OCI-LY1 (cell line): ENCODE data around the gene NDUFS4.
"Not testable (repeated sequence)": the region's sequence is repeated elsewhere in the genome, so short reads cannot be mapped to it uniquely, and the experiment has no call there.

ENCODE experiments used
- H2AFZ ChIP-seq: fragments of 200-600 bp; sonication (generic), shearing (Covaris generic); 2 replicates; pipeline ENCODE4 v1.6.0; 2014; ENCODE audit warnings: antibody characterized with exemption, mild to moderate bottlenecking, low read length
- H3F3A ChIP-seq: fragments of 200-600 bp; sonication (generic), shearing (Covaris generic); 2 replicates; pipeline ENCODE4 v1.6.0; 2014; ENCODE audit warnings: mild to moderate bottlenecking, antibody characterized with exemption, low read length, moderate library complexity; ENCODE audit not compliant: insufficient read depth
- H3K27ac ChIP-seq: fragments of 200-600 bp; sonication (generic); 2 replicates; pipeline ENCODE4 v1.5.1; 2014; ENCODE audit warnings: low read length, mixed run types, mild to moderate bottlenecking, low read depth; ENCODE audit not compliant: poor library complexity, severe bottlenecking
- H3K27me3 ChIP-seq: fragments of 200-600 bp; sonication (generic); 2 replicates; pipeline ENCODE4 v1.6.0; 2014; ENCODE audit warnings: antibody characterized with exemption, mild to moderate bottlenecking, low read length, moderate library complexity; ENCODE audit not compliant: insufficient read depth
- H3K36me3 ChIP-seq: fragments of 200-600 bp; sonication (generic); 2 replicates; pipeline ENCODE4 v1.6.1; 2014; ENCODE audit warnings: mild to moderate bottlenecking, antibody characterized with exemption, low read length, moderate library complexity, mixed read lengths; ENCODE audit not compliant: insufficient read depth
- H3K4me1 ChIP-seq: fragments of 200-600 bp; sonication (generic); 2 replicates; pipeline ENCODE4 v1.5.1; 2014; ENCODE audit warnings: mild to moderate bottlenecking, low read length, moderate library complexity; ENCODE audit not compliant: insufficient read depth, severe bottlenecking
- H3K4me2 ChIP-seq: fragments of 200-600 bp; sonication (generic), shearing (Covaris generic); 2 replicates; pipeline ENCODE4 v1.6.1; 2014; ENCODE audit warnings: low read length
- H3K4me3 ChIP-seq: fragments of 200-600 bp; sonication (generic); 2 replicates; pipeline ENCODE4 v1.5.1; 2014; ENCODE audit warnings: low read length, low read depth, mild to moderate bottlenecking, mixed read lengths; ENCODE audit not compliant: poor library complexity, severe bottlenecking
- H3K79me2 ChIP-seq: fragments of 200-600 bp; shearing (Covaris generic); 2 replicates; pipeline ENCODE4 v1.6.1; 2016; ENCODE audit warnings: mixed run types, low read length, mixed read lengths; ENCODE audit not compliant: insufficient read depth
- H3K9ac ChIP-seq: fragments of 200-600 bp; sonication (generic), shearing (Covaris generic); 2 replicates; pipeline ENCODE4 v1.6.1; 2014; ENCODE audit warnings: mild to moderate bottlenecking, low read length, mixed read lengths
- H3K9me2 ChIP-seq: fragments of 200-600 bp; sonication (generic), shearing (Covaris generic); 2 replicates; pipeline ENCODE4 v1.6.1; 2014; ENCODE audit warnings: low read depth, mild to moderate bottlenecking, low read length, mixed read lengths
- H3K9me3 ChIP-seq: fragments of 200-600 bp; shearing (Covaris generic); 2 replicates; pipeline ENCODE4 v1.6.1; 2014; ENCODE audit warnings: low read length, mixed read lengths
- H4K20me1 ChIP-seq: fragments of 200-600 bp; sonication (generic), shearing (Covaris generic); 2 replicates; pipeline ENCODE4 v1.6.0; 2016; ENCODE audit warnings: mild to moderate bottlenecking, low read length; ENCODE audit not compliant: insufficient read depth
- EZH2 ChIP-seq: fragments of 200-600 bp; sonication (generic), shearing (Covaris generic); IDR thresholded peaks from 2 replicates; pipeline ENCODE4 v1.8.0; 2017; ENCODE audit warnings: borderline replicate concordance, mixed run types, mild to moderate bottlenecking, antibody characterized with exemption, low read length, moderate library complexity, mixed read lengths
- TF ChIP-seq, protein P1 (sequence below): fragments of 200-600 bp; sonication (generic), shearing (Covaris generic); IDR thresholded peaks from 2 replicates; pipeline ENCODE4 v1.5.1; 2017; ENCODE audit warnings: mild to moderate bottlenecking, antibody characterized with exemption, low read length, moderate library complexity, mixed read lengths

NDUFS4 gene

GRCh38 chr5:53542926-53543325 lies 17.5 kb upstream of the NDUFS4 start:
- H2AFZ ChIP-seq = no peak overlapping the region
- no peaks in the 10 kb centered on the region for H3K27me3 ChIP-seq
- no peaks in the 10 kb centered on the region for H3K36me3 ChIP-seq
- H3K9me3 ChIP-seq = no peaks in the 10 kb centered on the region
- no peak overlapping the region for H3K9ac ChIP-seq
- H3K4me1 ChIP-seq = no peaks in the 10 kb centered on the region
- no peaks in the 10 kb centered on the region for H3K79me2 ChIP-seq
- H3K4me2 ChIP-seq = no peak overlapping the region
- TF ChIP-seq, protein P1, sequence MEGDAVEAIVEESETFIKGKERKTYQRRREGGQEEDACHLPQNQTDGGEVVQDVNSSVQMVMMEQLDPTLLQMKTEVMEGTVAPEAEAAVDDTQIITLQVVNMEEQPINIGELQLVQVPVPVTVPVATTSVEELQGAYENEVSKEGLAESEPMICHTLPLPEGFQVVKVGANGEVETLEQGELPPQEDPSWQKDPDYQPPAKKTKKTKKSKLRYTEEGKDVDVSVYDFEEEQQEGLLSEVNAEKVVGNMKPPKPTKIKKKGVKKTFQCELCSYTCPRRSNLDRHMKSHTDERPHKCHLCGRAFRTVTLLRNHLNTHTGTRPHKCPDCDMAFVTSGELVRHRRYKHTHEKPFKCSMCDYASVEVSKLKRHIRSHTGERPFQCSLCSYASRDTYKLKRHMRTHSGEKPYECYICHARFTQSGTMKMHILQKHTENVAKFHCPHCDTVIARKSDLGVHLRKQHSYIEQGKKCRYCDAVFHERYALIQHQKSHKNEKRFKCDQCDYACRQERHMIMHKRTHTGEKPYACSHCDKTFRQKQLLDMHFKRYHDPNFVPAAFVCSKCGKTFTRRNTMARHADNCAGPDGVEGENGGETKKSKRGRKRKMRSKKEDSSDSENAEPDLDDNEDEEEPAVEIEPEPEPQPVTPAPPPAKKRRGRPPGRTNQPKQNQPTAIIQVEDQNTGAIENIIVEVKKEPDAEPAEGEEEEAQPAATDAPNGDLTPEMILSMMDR = no peak
- TF ChIP-seq EZH2 = no peak
- no peaks in the 10 kb centered on the region for H3K9me2 ChIP-seq
- H4K20me1 ChIP-seq = no peaks in the 10 kb centered on the region
- no peak overlapping the region for H3K4me3 ChIP-seq
- no peaks in the 10 kb centered on the region for H3F3A ChIP-seq
- no peak overlapping the region for H3K27ac ChIP-seq

DNA sequence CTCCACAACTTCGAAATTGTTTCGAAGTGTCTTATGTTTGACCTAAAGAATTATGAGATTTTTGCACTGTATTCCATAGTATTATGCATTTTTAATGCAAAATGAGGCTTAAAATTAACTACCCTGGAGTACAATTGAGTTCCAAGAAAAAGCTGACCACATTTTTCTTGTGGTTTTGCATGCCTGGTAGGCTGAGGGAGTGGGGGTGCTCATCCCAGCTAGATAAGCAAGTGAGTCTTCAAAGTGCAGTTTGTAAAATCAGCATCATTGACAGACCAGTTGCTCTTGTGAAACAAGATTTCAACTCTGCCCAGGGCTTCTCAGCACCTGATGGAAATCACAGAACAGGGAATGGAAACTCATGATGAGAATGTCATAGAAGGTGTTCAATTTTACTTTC lies 17.0 kb upstream of the NDUFS4 start:
- no peaks in the 10 kb centered on the region for H3K36me3 ChIP-seq
- no peaks in the 10 kb centered on the region for H3K27me3 ChIP-seq
- no peak overlapping the region for H3K4me2 ChIP-seq
- no peak overlapping the region for H3K9ac ChIP-seq
- H3K9me3 ChIP-seq = no peaks in the 10 kb centered on the region
- no peaks in the 10 kb centered on the region for H3K79me2 ChIP-seq
- H2AFZ ChIP-seq = no peak overlapping the region
- H3K4me1 ChIP-seq = no peaks in the 10 kb centered on the region
- H4K20me1 ChIP-seq = no peaks in the 10 kb centered on the region
- H3K9me2 ChIP-seq = no peaks in the 10 kb centered on the region
- no peaks in the 10 kb centered on the region for H3F3A ChIP-seq
- H3K27ac ChIP-seq = no peak overlapping the region
- no peak overlapping the region for H3K4me3 ChIP-seq
- no peak for TF ChIP-seq EZH2

DNA sequence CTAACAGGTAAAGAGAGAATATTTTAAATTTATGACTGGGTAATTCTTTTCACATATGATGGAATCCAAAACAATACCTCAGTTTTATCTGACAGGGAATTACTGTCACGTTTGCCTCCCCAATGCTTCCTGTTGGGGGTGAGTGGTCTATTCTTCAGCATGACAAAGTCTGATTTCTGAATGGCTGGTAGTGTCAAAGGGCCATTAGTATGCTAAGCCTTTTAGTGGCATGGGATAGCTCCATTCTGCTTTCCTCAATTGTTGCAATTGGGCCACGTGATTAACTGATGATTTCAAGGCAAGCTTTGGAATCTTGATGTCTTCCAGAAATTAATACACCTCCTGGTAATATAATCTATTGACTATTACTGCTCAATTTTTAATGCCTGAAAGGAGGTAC lies 14.7 kb upstream of the NDUFS4 start:
- TF ChIP-seq, protein P1 = no peak
- TF ChIP-seq EZH2 = no peak
- Histone ChIP-seq H3K9ac (no peak overlapping the region), H3K9me2 (no peaks in the 10 kb centered on the region), H3K36me3 (no peaks in the 10 kb centered on the region), H3K79me2 (no peaks in the 10 kb centered on the region), H3K27me3 (no peaks in the 10 kb centered on the region), H3K9me3 (no peaks in the 10 kb centered on the region), H3K4me2 (no peak overlapping the region), H3F3A (no peaks in the 10 kb centered on the region), H2AFZ (no peak overlapping the region), H3K4me1 (no peaks in the 10 kb centered on the region), H3K4me3 (no peak overlapping the region), H4K20me1 (no peaks in the 10 kb centered on the region), H3K27ac (no peak overlapping the region)

DNA sequence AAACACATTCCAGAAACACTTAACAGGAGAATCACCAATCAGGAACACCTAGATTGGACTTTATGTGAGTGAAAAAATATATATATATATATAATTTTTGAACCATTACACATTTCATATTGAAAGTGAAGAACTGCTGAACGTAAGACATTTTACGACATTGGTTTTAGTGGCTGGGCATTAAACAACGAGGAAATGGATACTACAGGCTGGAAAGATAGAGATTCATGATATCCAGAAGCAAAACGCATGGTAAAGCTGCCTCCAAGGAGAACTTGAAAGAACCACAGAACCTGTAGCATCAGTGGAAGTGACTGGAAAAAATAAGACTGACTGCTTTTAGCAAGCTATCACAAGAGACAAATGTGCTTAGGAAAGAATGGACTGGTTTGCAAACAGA lies 13.2 kb upstream of the NDUFS4 start:
- no peak for TF ChIP-seq EZH2
- TF ChIP-seq, protein P1 = no peak
- Histone ChIP-seq H3K79me2 (no peaks in the 10 kb centered on the region), H3K27ac (no peak overlapping the region), H3K36me3 (no peaks in the 10 kb centered on the region), H3F3A (no peaks in the 10 kb centered on the region), H4K20me1 (no peaks in the 10 kb centered on the region), H3K4me1 (no peaks in the 10 kb centered on the region), H3K9me3 (no peaks in the 10 kb centered on the region), H3K4me2 (no peak overlapping the region), H2AFZ (no peak overlapping the region), H3K9me2 (no peaks in the 10 kb centered on the region), H3K4me3 (no peak overlapping the region), H3K9ac (no peak overlapping the region), H3K27me3 (no peaks in the 10 kb centered on the region)

GRCh38 chr5:53548501-53548900 lies 11.9 kb upstream of the NDUFS4 start:
- not testable (repeated sequence) for H3K27ac ChIP-seq, H3K4me3 ChIP-seq, H3K9me2 ChIP-seq, H3K27me3 ChIP-seq, H3K36me3 ChIP-seq, H3K4me1 ChIP-seq, H3K9ac ChIP-seq, H3F3A ChIP-seq, H3K4me2 ChIP-seq, H3K79me2 ChIP-seq, H4K20me1 ChIP-seq, H3K9me3 ChIP-seq, H2AFZ ChIP-seq
